Measurements from ENCODE around the gene CLASRP. TPM values are rescaled to one million over a fixed set of nuclear protein-coding genes. Genes with fewer than 3 reads are reported as not detected.

CLASRP gene
- total RNA-seq, 1 experiment from 2014 or later: 87.1 TPM

- Mint-ChIP-seq H3K27me3 (ENCODE audit: low read depth) (no peaks in the 10 kb centered on the region), H3K27ac (no peak overlapping the region), H3K36me3 (ENCODE audit: insufficient read depth in 1 of 3, low read depth in 3 of 3) (peaks cover 13 to 50% (median 44%) of the 10 kb centered on the region in 3 experiments; a peak in 6 of 7 replicates), H3K4me1 (no peaks in the 10 kb centered on the region), H3K9me3 (no peaks in the 10 kb centered on the region), H3K4me3 (no peak overlapping the region)
- Histone ChIP-seq H3K4me1 (ENCODE audit: insufficient read depth, low read length) (no peaks in the 10 kb centered on the region), H3K79me1 (ENCODE audit: insufficient read depth, low read depth, low read length, poor library complexity, severe bottlenecking) (no peaks in the 10 kb centered on the region), H3K23ac (ENCODE audit: insufficient read length, low read depth, low read length) (no peak overlapping the region), H4K8ac (replicated peaks; ENCODE audit: insufficient read length, low read depth, low read length) (no peak overlapping the region), H3K27ac (ENCODE audit: insufficient read length, low read depth, low read length) (no peak overlapping the region), H3K4ac (ENCODE audit: low read depth, low read length) (no peak overlapping the region), H3K9me3 (ENCODE audit: control insufficient read depth, low read depth, low read length) (no peaks in the 10 kb centered on the region), H2BK20ac (ENCODE audit: low read depth, low read length, poor library complexity, severe bottlenecking) (no peak overlapping the region), H3K9ac (ENCODE audit: extremely low read depth, insufficient read length, low read length) (no peak overlapping the region), H4K5ac (ENCODE audit: insufficient read length, low read depth, low read length) (no peak overlapping the region), H3K23me2 (ENCODE audit: insufficient read length, low read depth, low read length, poor library complexity, severe bottlenecking) (no peaks in the 10 kb centered on the region), H2BK120ac (ENCODE audit: low read depth, low read length, poor library complexity, severe bottlenecking) (no peak overlapping the region), H2BK15ac (ENCODE audit: low read depth, low read length) (no peak overlapping the region), H2BK5ac (ENCODE audit: insufficient read length, low read length) (no peak overlapping the region), H3K18ac (ENCODE audit: insufficient read length, low read depth, low read length) (no peak overlapping the region), H3T11ph (ENCODE audit: low read length) (no peak overlapping the region), H3K14ac (ENCODE audit: insufficient read depth, low read length) (no peak overlapping the region), H4K20me1 (ENCODE audit: control insufficient read depth, insufficient read depth, insufficient read length) (no peaks in the 10 kb centered on the region), H2BK12ac (ENCODE audit: insufficient read length, low read depth, low read length) (no peak overlapping the region), H3K4me2 (ENCODE audit: insufficient read depth, insufficient read length, low read length) (no peak overlapping the region), H3K56ac (ENCODE audit: insufficient read length, low read depth, low read length) (no peak overlapping the region), H2AK5ac (ENCODE audit: insufficient read length, low read length) (no peak overlapping the region), H4K91ac (ENCODE audit: insufficient read length, low read depth, low read length) (no peak overlapping the region), H3K79me2 (ENCODE audit: insufficient read depth, low read length) (no peaks in the 10 kb centered on the region), H2AFZ (ENCODE audit: low read length) (no peak overlapping the region), H3K27me3 (ENCODE audit: insufficient read depth, low read length) (no peaks in the 10 kb centered on the region)
- no peak for DNase-seq
- TF ChIP-seq, protein P1, sequence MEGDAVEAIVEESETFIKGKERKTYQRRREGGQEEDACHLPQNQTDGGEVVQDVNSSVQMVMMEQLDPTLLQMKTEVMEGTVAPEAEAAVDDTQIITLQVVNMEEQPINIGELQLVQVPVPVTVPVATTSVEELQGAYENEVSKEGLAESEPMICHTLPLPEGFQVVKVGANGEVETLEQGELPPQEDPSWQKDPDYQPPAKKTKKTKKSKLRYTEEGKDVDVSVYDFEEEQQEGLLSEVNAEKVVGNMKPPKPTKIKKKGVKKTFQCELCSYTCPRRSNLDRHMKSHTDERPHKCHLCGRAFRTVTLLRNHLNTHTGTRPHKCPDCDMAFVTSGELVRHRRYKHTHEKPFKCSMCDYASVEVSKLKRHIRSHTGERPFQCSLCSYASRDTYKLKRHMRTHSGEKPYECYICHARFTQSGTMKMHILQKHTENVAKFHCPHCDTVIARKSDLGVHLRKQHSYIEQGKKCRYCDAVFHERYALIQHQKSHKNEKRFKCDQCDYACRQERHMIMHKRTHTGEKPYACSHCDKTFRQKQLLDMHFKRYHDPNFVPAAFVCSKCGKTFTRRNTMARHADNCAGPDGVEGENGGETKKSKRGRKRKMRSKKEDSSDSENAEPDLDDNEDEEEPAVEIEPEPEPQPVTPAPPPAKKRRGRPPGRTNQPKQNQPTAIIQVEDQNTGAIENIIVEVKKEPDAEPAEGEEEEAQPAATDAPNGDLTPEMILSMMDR (conservative IDR thresholded peaks at IDR 0.05): no peak
- no CpG with 5 or more reads among the region's 14 CpGs for WGBS (ENCODE audit: extremely low coverage, insufficient read length, low lambda C conversion rate)
Measured at GRCh38 chr19:44990459-44990858, 48.4 kb upstream of the CLASRP start.
